ENCODE data around the gene WSB2. TPM values are rescaled to one million over a fixed set of nuclear protein-coding genes. Genes with fewer than 3 reads are reported as not detected.

Gene WSB2
- polyA plus RNA-seq (2013, experiment 1 of 2), result 33.1 TPM
- 32.2 TPM for polyA plus RNA-seq (2013, experiment 2 of 2)

DNA sequence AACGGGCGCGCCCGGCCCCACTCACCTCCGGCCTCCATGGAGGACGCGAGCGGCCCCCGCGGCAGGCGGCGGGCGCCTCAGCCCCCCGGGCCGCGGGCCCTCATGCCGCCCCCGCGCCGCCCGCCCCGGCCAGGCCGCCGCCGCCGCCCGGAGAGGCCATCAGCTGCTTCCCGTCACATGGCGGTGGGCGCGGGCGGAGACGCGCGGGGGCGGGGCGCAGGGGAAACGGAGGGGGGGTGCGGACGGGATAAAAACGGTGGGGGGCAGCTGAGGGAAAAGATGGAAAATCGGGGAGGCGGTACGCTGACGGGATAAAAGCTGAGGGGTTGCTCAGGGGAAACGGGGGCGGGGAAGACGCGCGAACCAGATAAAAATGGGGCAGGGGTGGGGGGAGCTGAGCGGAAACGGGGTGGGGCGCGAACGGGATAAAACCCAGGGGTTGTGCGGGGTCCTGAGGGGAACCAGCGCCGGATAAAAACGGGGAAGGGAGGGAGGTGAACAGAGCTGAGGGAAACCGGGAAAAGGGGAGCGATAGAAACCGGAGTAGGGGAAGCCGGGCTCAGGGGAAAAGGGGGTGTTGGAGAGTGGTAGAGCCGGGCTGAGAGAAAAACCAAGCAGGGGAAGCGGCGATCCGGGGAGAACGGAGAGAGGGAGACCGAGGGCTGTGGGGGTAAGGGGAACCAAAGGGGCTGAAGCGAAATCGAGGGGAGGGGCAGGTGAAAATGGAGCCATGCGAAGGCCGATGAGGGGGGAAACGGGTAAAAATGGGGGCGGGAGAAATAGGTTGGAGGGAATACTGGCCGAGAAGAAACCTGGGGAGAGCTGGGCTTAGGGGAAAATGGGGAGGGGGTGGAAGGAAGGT is at the start of gene WSB2:
Gene WSB2 (minus strand): TSS at position 169 of the 862 bp plus-strand sequence. CDS start 131 bp downstream, at position 38.
- no CpG with 5 or more reads among the region's 76 CpGs for WGBS, 2 donors (ENCODE audit: extremely low coverage in 2 of 2, insufficient read length in 2 of 2, insufficient replicate concordance in 1 of 2)

DNA sequence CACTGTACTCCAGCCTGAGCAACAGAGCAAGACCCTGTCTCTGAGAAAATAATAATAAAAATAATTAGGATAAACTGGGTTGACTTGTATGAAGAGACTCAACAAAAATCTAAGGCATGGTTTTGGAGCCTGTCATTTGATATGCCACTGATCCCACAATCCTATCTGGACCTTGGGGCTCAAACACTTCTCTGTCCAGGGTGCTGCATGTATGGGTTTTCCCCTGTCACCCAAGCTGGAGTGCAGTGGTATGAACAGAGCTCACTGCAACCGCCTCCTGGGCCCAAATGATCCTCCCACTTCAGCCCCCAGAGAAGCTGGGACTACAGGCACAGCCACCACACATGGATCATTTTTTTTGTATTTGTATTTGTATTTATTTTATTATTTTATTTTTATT is 48.1 kb upstream of the WSB2 start:
- Histone ChIP-seq H2AK5ac (ENCODE audit: low read depth, low read length) (no peak overlapping the region), H3K27me3 (ENCODE audit: control insufficient read depth in 3 of 3, insufficient read depth in 3 of 3, low read depth in 1 of 3, low read length in 3 of 3) (no peaks in the 10 kb centered on the region), H3K23ac (ENCODE audit: low read depth, low read length, poor library complexity) (no peak overlapping the region), H2BK12ac (ENCODE audit: low read length) (no peak overlapping the region), H3K4me3 (ENCODE audit: low read length in 2 of 2) (no peak overlapping the region), H3K9me3 (replicated peaks in 1 of 2; ENCODE audit: control insufficient read depth in 2 of 2, insufficient read depth in 1 of 2, low read depth in 1 of 2, low read length in 2 of 2) (no peaks in the 10 kb centered on the region), H3K4ac (ENCODE audit: low read length) (no peak overlapping the region), H3K36me3 (replicated peaks in 1 of 2; ENCODE audit: control insufficient read depth in 2 of 2, insufficient read depth in 2 of 2, low read length in 2 of 2) (no peaks in the 10 kb centered on the region), H3K9ac (ENCODE audit: low read depth, low read length, poor library complexity) (no peak overlapping the region), H2BK5ac (ENCODE audit: low read length) (no peak overlapping the region), H3K4me1 (ENCODE audit: control insufficient read depth in 2 of 2, insufficient read depth in 1 of 2, low read depth in 1 of 2, low read length in 2 of 2) (no peaks in the 10 kb centered on the region), H3K79me1 (ENCODE audit: low read depth, low read length) (no peaks in the 10 kb centered on the region), H3K18ac (ENCODE audit: low read length) (no peak overlapping the region), H4K91ac (ENCODE audit: low read depth, low read length, poor library complexity) (no peak overlapping the region), H2BK15ac (ENCODE audit: low read length) (no peak overlapping the region), H4K8ac (ENCODE audit: low read depth, low read length) (no peak overlapping the region), H3K27ac (replicated peaks; ENCODE audit: low read length) (no peak overlapping the region), H3K14ac (ENCODE audit: low read length) (no peak overlapping the region), H3K4me2 (ENCODE audit: insufficient read depth, low read length, poor library complexity, severe bottlenecking) (no peak overlapping the region), H2AFZ (ENCODE audit: low read length) (no peak overlapping the region), H2BK120ac (ENCODE audit: low read depth, low read length) (no peak overlapping the region)
- WGBS, 2 donors (ENCODE audit: extremely low coverage in 2 of 2, insufficient read length in 2 of 2, insufficient replicate concordance in 1 of 2), result no CpG with 5 or more reads among the region's 1 CpG
- DNase-seq (ENCODE audit: low spot score), result no peak

More for the DNA sequence above, at the start of gene WSB2:
- Histone ChIP-seq H2AFZ (ENCODE audit: low read length) (peak within 1 kb of the TSS; percentile 88), H3K79me1 (ENCODE audit: low read depth, low read length) (no peaks in the 10 kb centered on the region), H3K18ac (ENCODE audit: low read length) (peak within 1 kb of the TSS; percentile 99), H3K4me2 (ENCODE audit: insufficient read depth, low read length, poor library complexity, severe bottlenecking) (peak within 1 kb of the TSS; percentile 82), H3K36me3 (replicated peaks in 1 of 2; ENCODE audit: control insufficient read depth in 2 of 2, insufficient read depth in 2 of 2, low read length in 2 of 2) (peaks cover 0 to 26% of the 10 kb centered on the region in 2 donors), H3K4ac (ENCODE audit: low read length) (peak within 1 kb of the TSS; percentile 91), H2BK5ac (ENCODE audit: low read length) (peak within 1 kb of the TSS; percentile 78), H3K9ac (ENCODE audit: low read depth, low read length, poor library complexity) (peak within 1 kb of the TSS; percentile 92), H2BK12ac (ENCODE audit: low read length) (no peak within 1 kb of the TSS), H3K4me3 (ENCODE audit: low read length in 2 of 2) (peak within 1 kb of the TSS; percentile 75 to 91), H3K9me3 (replicated peaks in 1 of 2; ENCODE audit: control insufficient read depth in 2 of 2, insufficient read depth in 1 of 2, low read depth in 1 of 2, low read length in 2 of 2) (peaks cover 0 to 4% of the 10 kb centered on the region in 2 donors), H3K14ac (ENCODE audit: low read length) (no peak within 1 kb of the TSS), H2BK120ac (ENCODE audit: low read depth, low read length) (no peak within 1 kb of the TSS), H4K8ac (ENCODE audit: low read depth, low read length) (no peak within 1 kb of the TSS), H4K91ac (ENCODE audit: low read depth, low read length, poor library complexity) (no peak within 1 kb of the TSS), H3K4me1 (ENCODE audit: control insufficient read depth in 2 of 2, insufficient read depth in 1 of 2, low read depth in 1 of 2, low read length in 2 of 2) (peaks cover 4 to 9% of the 10 kb centered on the region in 2 donors), H3K27ac (replicated peaks; ENCODE audit: low read length) (peak within 1 kb of the TSS; percentile 65), H3K23ac (ENCODE audit: low read depth, low read length, poor library complexity) (peak within 1 kb of the TSS; percentile 52), H3K27me3 (ENCODE audit: control insufficient read depth in 3 of 3, insufficient read depth in 3 of 3, low read depth in 1 of 3, low read length in 3 of 3) (no peaks in the 10 kb centered on the region), H2AK5ac (ENCODE audit: low read depth, low read length) (peak within 1 kb of the TSS; percentile 91), H2BK15ac (ENCODE audit: low read length) (peak within 1 kb of the TSS; percentile 54)
- peak; percentile 35 for DNase-seq (ENCODE audit: low spot score)

- Histone ChIP-seq H3K79me1 (ENCODE audit: low read depth, low read length) (no peaks in the 10 kb centered on the region), H3K27me3 (ENCODE audit: control insufficient read depth in 3 of 3, insufficient read depth in 3 of 3, low read depth in 1 of 3, low read length in 3 of 3) (no peaks in the 10 kb centered on the region), H2BK12ac (ENCODE audit: low read length) (no peak overlapping the region), H2BK5ac (ENCODE audit: low read length) (no peak overlapping the region), H4K91ac (ENCODE audit: low read depth, low read length, poor library complexity) (no peak overlapping the region), H3K4ac (ENCODE audit: low read length) (no peak overlapping the region), H2AK5ac (ENCODE audit: low read depth, low read length) (no peak overlapping the region), H3K27ac (replicated peaks; ENCODE audit: low read length) (no peak overlapping the region), H3K4me1 (ENCODE audit: control insufficient read depth in 2 of 2, insufficient read depth in 1 of 2, low read depth in 1 of 2, low read length in 2 of 2) (no peaks in the 10 kb centered on the region), H3K23ac (ENCODE audit: low read depth, low read length, poor library complexity) (no peak overlapping the region), H4K8ac (ENCODE audit: low read depth, low read length) (no peak overlapping the region), H2BK120ac (ENCODE audit: low read depth, low read length) (no peak overlapping the region), H3K4me3 (ENCODE audit: low read length in 2 of 2) (no peak overlapping the region), H3K4me2 (ENCODE audit: insufficient read depth, low read length, poor library complexity, severe bottlenecking) (no peak overlapping the region), H3K36me3 (replicated peaks in 1 of 2; ENCODE audit: control insufficient read depth in 2 of 2, insufficient read depth in 2 of 2, low read length in 2 of 2) (no peaks in the 10 kb centered on the region), H3K18ac (ENCODE audit: low read length) (no peak overlapping the region), H3K14ac (ENCODE audit: low read length) (no peak overlapping the region), H3K9ac (ENCODE audit: low read depth, low read length, poor library complexity) (no peak overlapping the region), H2AFZ (ENCODE audit: low read length) (no peak overlapping the region), H3K9me3 (replicated peaks in 1 of 2; ENCODE audit: control insufficient read depth in 2 of 2, insufficient read depth in 1 of 2, low read depth in 1 of 2, low read length in 2 of 2) (no peaks in the 10 kb centered on the region), H2BK15ac (ENCODE audit: low read length) (no peak overlapping the region)
- WGBS, 2 donors (ENCODE audit: extremely low coverage in 2 of 2, insufficient read length in 2 of 2, insufficient replicate concordance in 1 of 2), result no CpG with 5 or more reads among the region's 8 CpGs
- no peak for DNase-seq (ENCODE audit: low spot score)
Measured at GRCh38 chr12:118107694-118108093, 46.7 kb upstream of the WSB2 start.

GRCh38 chr12:118107011-118107410 is 46.0 kb upstream of the WSB2 start:
- H3K9me3 ChIP-seq (replicated peaks in 1 of 2; ENCODE audit: control insufficient read depth in 2 of 2, insufficient read depth in 1 of 2, low read depth in 1 of 2, low read length in 2 of 2), result no peaks in the 10 kb centered on the region

More at GRCh38 chr12:118107011-118107410, 46.0 kb upstream of the WSB2 start:
- no peak overlapping the region for H2BK15ac ChIP-seq (ENCODE audit: low read length)
- no peak overlapping the region for H2BK12ac ChIP-seq (ENCODE audit: low read length)
- WGBS, 2 donors (ENCODE audit: extremely low coverage in 2 of 2, insufficient read length in 2 of 2, insufficient replicate concordance in 1 of 2), result no CpG with 5 or more reads among the region's 4 CpGs
- H3K23ac ChIP-seq (ENCODE audit: low read depth, low read length, poor library complexity), result no peak overlapping the region
- no peak overlapping the region for H2AFZ ChIP-seq (ENCODE audit: low read length)
- H3K27me3 ChIP-seq (ENCODE audit: control insufficient read depth in 3 of 3, insufficient read depth in 3 of 3, low read depth in 1 of 3, low read length in 3 of 3), result no peaks in the 10 kb centered on the region
- H3K18ac ChIP-seq (ENCODE audit: low read length), result no peak overlapping the region
- no peak overlapping the region for H2BK120ac ChIP-seq (ENCODE audit: low read depth, low read length)
- H3K79me1 ChIP-seq (ENCODE audit: low read depth, low read length), result no peaks in the 10 kb centered on the region
- no peak overlapping the region for H3K4me2 ChIP-seq (ENCODE audit: insufficient read depth, low read length, poor library complexity, severe bottlenecking)
- H3K4me1 ChIP-seq (ENCODE audit: control insufficient read depth in 2 of 2, insufficient read depth in 1 of 2, low read depth in 1 of 2, low read length in 2 of 2), result peaks cover 0 to 1% of the 10 kb centered on the region in 2 donors
- H3K4ac ChIP-seq (ENCODE audit: low read length), result no peak overlapping the region
- no peaks in the 10 kb centered on the region for H3K36me3 ChIP-seq (replicated peaks in 1 of 2; ENCODE audit: control insufficient read depth in 2 of 2, insufficient read depth in 2 of 2, low read length in 2 of 2)
- no peak for DNase-seq (ENCODE audit: low spot score)
- H2BK5ac ChIP-seq (ENCODE audit: low read length), result no peak overlapping the region
- no peak overlapping the region for H3K4me3 ChIP-seq (ENCODE audit: low read length in 2 of 2)
- H4K91ac ChIP-seq (ENCODE audit: low read depth, low read length, poor library complexity), result no peak overlapping the region
- H3K27ac ChIP-seq (replicated peaks; ENCODE audit: low read length), result no peak overlapping the region
- H3K9ac ChIP-seq (ENCODE audit: low read depth, low read length, poor library complexity), result no peak overlapping the region
- no peak overlapping the region for H2AK5ac ChIP-seq (ENCODE audit: low read depth, low read length)
- H3K14ac ChIP-seq (ENCODE audit: low read length), result no peak overlapping the region
- no peak overlapping the region for H4K8ac ChIP-seq (ENCODE audit: low read depth, low read length)

Data from neuronal stem cell (in vitro differentiated cells).